ENCODE measurements around the gene DNAH8.

DNAH8 gene

DNA sequence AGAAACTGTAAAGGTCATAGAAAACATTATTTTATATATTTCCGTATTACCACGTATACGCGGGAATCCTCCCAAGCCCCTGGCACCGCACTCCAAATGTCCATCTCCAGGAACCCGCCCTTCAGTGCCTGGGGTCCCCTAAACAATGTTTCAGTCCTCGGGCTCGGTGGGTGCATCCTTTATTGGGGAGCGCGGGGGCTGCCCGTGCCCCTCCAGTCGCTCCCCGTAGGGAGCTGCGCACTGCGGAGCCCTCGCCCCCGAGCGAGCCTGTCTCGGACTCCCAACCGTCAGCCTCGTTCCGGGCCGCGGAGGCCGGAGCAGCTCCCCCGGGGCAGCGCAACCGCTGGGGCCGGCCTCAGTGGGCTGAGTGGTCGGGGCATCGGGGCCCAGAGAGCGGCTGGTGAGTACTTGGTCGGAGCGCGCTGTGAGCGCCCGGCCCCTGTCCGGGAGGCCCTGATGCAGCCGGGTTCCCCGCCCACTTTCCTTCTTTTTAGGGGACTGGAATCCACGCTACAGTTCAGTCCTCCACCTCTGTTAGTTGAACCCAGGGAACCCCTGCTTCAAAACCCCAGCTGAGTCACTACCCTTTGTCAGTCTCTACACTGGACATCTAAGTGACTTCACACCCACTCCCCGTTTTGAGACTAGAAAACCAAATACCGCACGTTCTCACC, at the start of gene DNAH8:
TSS of gene DNAH8 (plus strand) at position 296 of the 674 bp plus-strand sequence. CDS start 7,499 bp downstream, outside the sequence.
- Histone ChIP-seq H4K20me1 (no peaks in the 10 kb centered on the region), H3K4me3 (no peak within 1 kb of the TSS), H3K9me3 (peaks cover 11% of the 10 kb centered on the region), H3K4me1 (no peaks in the 10 kb centered on the region), H3K4me2 (no peak within 1 kb of the TSS), H3K36me3 (no peaks in the 10 kb centered on the region), H3K27ac (no peak within 1 kb of the TSS), H3K9ac (no peak within 1 kb of the TSS), H3K27me3 (no peaks in the 10 kb centered on the region)
- no peak for TF ChIP-seq Cebpa-rat (IDR thresholded peaks at IDR 0.05)

DNA sequence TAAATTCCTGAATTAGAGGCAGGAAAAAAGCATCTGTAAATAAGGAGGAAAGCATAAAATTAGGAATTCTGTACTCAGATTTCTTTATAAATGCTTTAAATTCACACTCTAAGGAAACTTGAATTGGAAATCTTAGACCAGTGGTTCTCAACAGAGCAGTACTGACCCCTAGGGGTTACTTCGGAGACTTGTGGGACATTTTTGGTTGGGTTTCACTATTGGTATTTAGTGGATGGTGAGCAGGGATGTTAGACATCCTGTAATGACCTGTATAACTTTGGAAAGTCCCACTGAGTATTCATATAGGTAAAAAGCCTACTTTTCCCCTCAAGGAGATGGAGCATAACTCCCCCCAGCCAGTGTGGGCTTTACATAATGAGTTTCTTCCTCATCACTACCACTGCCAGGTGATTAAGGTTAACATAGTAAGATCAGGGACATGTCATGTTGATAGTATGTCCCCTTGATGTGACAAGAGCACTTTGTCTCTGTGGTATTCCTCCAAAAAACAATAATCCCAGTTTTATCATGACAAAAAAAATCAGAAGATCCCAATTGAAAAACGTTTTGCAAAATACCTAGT, 43.1 kb upstream of the DNAH8 start:
- TF ChIP-seq Cebpa-rat (IDR thresholded peaks at IDR 0.05): no peak
- Histone ChIP-seq H3K4me3 (no peak overlapping the region), H3K4me1 (peaks cover 15% of the 10 kb centered on the region), H3K9ac (no peak overlapping the region), H4K20me1 (no peaks in the 10 kb centered on the region), H3K27ac (no peak overlapping the region), H3K36me3 (peaks cover 31% of the 10 kb centered on the region), H3K9me3 (no peaks in the 10 kb centered on the region), H3K27me3 (no peaks in the 10 kb centered on the region), H3K4me2 (no peak overlapping the region)

- Histone ChIP-seq H3K4me2 (peak overlapping the region; percentile 27), H4K20me1 (no peaks in the 10 kb centered on the region), H3K4me3 (no peak overlapping the region), H3K36me3 (peaks cover 47% of the 10 kb centered on the region), H3K27ac (no peak overlapping the region), H3K9ac (no peak overlapping the region), H3K4me1 (peaks cover 15% of the 10 kb centered on the region), H3K27me3 (no peaks in the 10 kb centered on the region), H3K9me3 (no peaks in the 10 kb centered on the region)
- TF ChIP-seq Cebpa-rat (IDR thresholded peaks at IDR 0.05): no peak
Measured at GRCh38 chr6:38673397-38674165, 41.5 kb upstream of the DNAH8 start.

DNA sequence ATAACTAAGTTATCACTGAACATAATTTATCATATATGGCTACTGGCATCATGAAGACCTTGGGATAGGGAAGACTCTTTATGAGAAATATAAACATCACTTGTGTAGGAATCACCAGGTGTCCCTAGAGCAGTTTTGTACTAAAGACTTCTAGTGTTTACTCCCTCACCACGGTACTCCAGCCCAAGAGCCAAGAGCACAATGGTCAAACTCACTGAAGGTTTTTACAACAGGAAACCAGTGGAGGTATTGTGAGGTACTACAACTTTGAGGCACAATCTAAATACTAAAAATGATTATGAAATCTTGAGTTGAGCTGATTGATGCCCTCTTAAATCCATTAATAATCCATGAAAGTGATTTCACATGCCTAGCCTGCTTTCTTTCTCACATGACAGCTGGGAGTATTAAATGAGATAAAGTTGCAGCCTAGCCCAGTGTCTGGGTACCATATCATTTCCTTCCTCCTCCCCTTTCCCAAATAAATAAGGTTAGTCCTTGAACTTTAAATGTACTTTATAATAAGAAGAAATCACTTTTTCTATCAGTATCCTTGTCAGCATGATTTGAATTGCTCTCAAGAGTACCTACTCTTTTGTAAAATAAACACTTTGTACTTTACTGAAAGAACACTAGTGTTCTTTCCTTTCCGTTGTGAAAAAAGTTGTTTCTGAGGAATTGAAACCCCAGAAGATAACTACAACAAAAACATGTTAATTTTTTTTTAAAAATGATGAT, 38.7 kb upstream of the DNAH8 start:
- Histone ChIP-seq H3K27me3 (no peaks in the 10 kb centered on the region), H3K27ac (no peak overlapping the region), H3K4me3 (no peak overlapping the region), H3K4me2 (no peak overlapping the region), H4K20me1 (no peaks in the 10 kb centered on the region), H3K36me3 (peaks cover 75% of the 10 kb centered on the region), H3K4me1 (peaks cover 15% of the 10 kb centered on the region), H3K9ac (no peak overlapping the region), H3K9me3 (no peaks in the 10 kb centered on the region)
- no peak for TF ChIP-seq Cebpa-rat (IDR thresholded peaks at IDR 0.05)

DNA sequence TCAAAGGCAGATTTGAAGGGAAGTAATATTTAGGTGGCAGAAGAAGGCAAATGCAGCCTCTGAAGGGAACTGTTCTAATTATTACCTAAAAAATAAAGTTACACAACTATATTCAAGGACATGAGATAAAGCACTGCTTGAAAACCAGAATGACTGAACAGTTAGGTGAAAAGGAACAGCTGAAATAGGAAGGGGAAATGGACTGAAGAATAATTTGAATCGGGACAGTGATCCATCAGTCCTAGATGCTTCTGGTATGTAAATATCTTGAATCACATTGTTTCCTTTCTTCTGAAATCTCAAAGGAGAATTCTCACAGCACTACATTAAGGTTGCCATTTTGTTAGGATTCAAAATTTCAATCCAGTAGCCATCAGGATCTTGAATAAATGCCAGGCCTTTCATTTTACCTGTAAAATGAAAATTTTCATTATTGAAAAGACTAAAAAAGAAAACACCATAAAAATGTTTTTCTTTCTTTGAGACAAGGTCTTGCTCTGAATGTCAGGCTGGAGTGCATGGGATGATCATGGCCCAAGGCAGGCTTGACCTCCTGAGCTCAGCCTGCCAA, 38.1 kb upstream of the DNAH8 start:
- no peaks in the 10 kb centered on the region for H3K9me3 ChIP-seq
- no peaks in the 10 kb centered on the region for H4K20me1 ChIP-seq
- H3K36me3 ChIP-seq: peaks cover 81% of the 10 kb centered on the region
- H3K27ac ChIP-seq: no peak overlapping the region
- no peak overlapping the region for H3K4me2 ChIP-seq
- no peak overlapping the region for H3K4me3 ChIP-seq
- H3K9ac ChIP-seq: no peak overlapping the region
- H3K27me3 ChIP-seq: no peaks in the 10 kb centered on the region
- TF ChIP-seq Cebpa-rat (IDR thresholded peaks at IDR 0.05): no peak
- peaks cover 15% of the 10 kb centered on the region for H3K4me1 ChIP-seq

DNA sequence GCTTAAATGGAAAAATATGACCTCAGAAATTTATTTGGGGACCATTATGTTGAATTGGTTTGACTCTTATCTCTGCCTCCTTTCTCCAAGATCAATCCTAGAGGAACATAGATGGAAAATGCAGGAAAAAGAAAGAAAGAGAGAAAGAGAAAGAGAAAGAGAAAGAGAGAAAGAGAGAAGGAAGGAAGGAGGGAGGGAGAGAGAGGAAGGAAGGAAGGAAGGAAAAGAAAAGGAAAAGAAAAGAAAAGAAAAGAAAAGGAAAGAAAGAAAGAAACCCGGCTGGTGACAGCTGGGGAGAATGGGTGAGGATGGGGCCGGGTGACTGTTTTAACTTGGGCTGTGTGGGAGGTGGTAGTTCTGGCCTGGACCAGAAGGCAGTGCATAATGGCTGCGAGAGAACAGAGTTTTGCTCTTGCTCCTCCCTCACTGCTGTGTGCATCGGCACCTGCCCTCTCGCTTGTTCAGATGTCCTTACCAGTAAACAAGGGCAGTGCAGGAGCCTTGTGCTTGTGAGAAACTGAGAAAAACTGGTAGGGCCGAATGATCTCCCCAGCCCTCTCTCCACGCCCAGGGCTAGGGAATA, 36.8 kb upstream of the DNAH8 start:
- H3K9ac ChIP-seq: no peak overlapping the region
- no peak overlapping the region for H3K4me2 ChIP-seq
- peaks cover 14% of the 10 kb centered on the region for H3K4me1 ChIP-seq
- H3K27ac ChIP-seq: no peak overlapping the region
- H3K36me3 ChIP-seq: peaks cover 93% of the 10 kb centered on the region
- H3K27me3 ChIP-seq: no peaks in the 10 kb centered on the region
- H3K4me3 ChIP-seq: no peak overlapping the region
- H4K20me1 ChIP-seq: 0 out of 2 replicates have a peak, but pooled peaks cover 5% of the 10 kb centered on the region
- TF ChIP-seq Cebpa-rat (IDR thresholded peaks at IDR 0.05): no peak
- H3K9me3 ChIP-seq: no peaks in the 10 kb centered on the region

DNA sequence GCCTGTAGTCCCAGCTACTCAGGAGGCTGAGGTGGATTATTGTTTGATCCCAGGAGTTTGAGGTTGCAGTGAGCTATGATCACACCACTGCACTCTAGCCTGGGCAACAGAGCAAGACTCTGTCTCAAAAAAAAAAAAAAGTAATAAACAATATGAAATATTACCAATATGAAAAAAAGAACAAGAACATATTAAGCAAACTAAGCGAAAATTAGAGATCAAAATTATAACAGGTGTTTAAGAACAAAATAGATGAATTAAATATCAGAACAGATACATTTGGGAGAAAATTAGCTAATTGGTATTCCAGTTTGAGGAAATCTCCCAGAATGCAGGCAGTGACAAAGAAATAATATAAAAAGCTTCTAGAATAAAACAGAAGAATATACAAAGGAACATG, 35.4 kb upstream of the DNAH8 start:
- H3K4me1 ChIP-seq: no peaks in the 10 kb centered on the region; the same call in 1 of the 2 replicates
- no peaks in the 10 kb centered on the region for H3K9me3 ChIP-seq
- no peak overlapping the region for H3K4me2 ChIP-seq
- H3K36me3 ChIP-seq: peaks cover 96% of the 10 kb centered on the region
- 0 out of 2 replicates have a peak, but pooled peaks cover 5% of the 10 kb centered on the region for H4K20me1 ChIP-seq
- H3K27ac ChIP-seq: no peak overlapping the region
- no peak overlapping the region for H3K4me3 ChIP-seq
- no peak for TF ChIP-seq Cebpa-rat (IDR thresholded peaks at IDR 0.05)
- H3K27me3 ChIP-seq: no peaks in the 10 kb centered on the region
- H3K9ac ChIP-seq: no peak overlapping the region

DNA sequence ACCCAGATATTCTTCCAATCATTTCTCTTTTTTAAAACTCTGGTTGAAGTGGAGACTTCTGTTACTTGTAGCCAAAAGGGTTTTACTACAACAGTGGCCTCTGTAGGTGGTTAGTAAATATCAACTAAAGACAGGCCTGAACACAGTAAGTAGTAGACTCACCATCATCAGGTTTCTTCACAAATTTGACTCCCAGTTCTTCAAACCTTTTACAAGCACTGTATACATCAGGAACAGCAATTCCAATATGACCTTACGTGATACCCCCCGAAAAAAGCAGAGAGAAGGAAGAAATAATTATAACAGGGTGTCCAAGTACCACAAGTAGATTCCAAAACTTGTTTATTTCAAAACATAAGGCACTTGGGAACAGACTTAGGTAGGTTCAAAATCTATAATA, 33.3 kb upstream of the DNAH8 start:
- Histone ChIP-seq H3K4me2 (no peak overlapping the region), H3K4me3 (no peak overlapping the region)

GRCh38 chr6:38684237-38684636, 30.9 kb upstream of the DNAH8 start:
- Histone ChIP-seq H3K4me2 (no peak overlapping the region), H4K20me1 (peaks cover 48% of the 10 kb centered on the region), H3K4me1 (peaks cover 13% of the 10 kb centered on the region), H3K4me3 (no peak overlapping the region), H3K9ac (no peak overlapping the region), H3K27ac (no peak overlapping the region), H3K9me3 (no peaks in the 10 kb centered on the region), H3K36me3 (peaks cover 72% of the 10 kb centered on the region), H3K27me3 (no peaks in the 10 kb centered on the region)
- TF ChIP-seq Cebpa-rat (IDR thresholded peaks at IDR 0.05): no peak

More for the DNA sequence above, 33.3 kb upstream of the DNAH8 start:
- H3K27ac ChIP-seq: no peak overlapping the region
- peaks cover 91% of the 10 kb centered on the region for H3K36me3 ChIP-seq
- no peaks in the 10 kb centered on the region for H3K27me3 ChIP-seq
- H3K4me1 ChIP-seq: no peaks in the 10 kb centered on the region
- H3K9ac ChIP-seq: no peak overlapping the region
- TF ChIP-seq Cebpa-rat (IDR thresholded peaks at IDR 0.05): no peak
- H3K9me3 ChIP-seq: no peaks in the 10 kb centered on the region
- peaks cover 24% of the 10 kb centered on the region for H4K20me1 ChIP-seq

Measured in BLaER1 (cell line).